NCI-H460 (cell line): Measurements from ENCODE around the gene KNSTRN. TPM values are rescaled to one million over a fixed set of nuclear protein-coding genes. Genes with fewer than 3 reads are reported as not detected.

ENCODE experiments used
- DNase-seq: peaks from one replicate; pipeline ENCODE4 v3.0.0-alpha.2; 2016; ENCODE audit warnings: low read depth; ENCODE audit errors: extremely low read depth
- total RNA-seq: library from RNA; depleted of rRNA; stranded (reverse); fragments of >200 nt; shearing (Covaris generic); gene quantifications from 2 replicates; pipeline ENCODE4 v1.2.3, GENCODE V29; 2014

KNSTRN gene
- total RNA-seq, 1 experiment from 2014 or later: 80.4 TPM

DNA sequence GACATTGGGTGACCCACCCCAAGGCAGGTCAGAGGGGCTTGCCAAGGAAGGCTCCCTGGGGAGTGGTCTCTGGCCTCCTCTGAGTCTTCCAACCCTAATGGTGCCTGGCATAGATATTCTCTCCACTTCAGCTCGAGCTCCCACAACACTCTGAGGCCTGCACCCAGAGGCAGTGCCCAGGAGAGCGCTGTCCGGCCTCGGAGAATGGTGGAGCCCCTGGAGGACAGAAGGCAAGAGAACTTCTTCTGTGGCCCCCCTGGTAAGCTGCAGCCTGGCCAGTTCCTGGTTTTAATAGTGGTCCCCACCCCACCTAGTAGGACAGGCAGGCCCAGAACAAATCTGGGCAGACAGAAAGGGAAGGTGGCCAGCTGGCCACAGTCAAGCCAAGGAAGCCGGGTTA is 17.5 kb upstream of the KNSTRN start:
- DNase-seq: no peak

- no peak for DNase-seq
These were observed 16.7 kb upstream of the KNSTRN start for GRCh38 chr15:40365624-40366456.

GRCh38 chr15:40366457-40367370 is 15.8 kb upstream of the KNSTRN start:
- no peak for DNase-seq

DNA sequence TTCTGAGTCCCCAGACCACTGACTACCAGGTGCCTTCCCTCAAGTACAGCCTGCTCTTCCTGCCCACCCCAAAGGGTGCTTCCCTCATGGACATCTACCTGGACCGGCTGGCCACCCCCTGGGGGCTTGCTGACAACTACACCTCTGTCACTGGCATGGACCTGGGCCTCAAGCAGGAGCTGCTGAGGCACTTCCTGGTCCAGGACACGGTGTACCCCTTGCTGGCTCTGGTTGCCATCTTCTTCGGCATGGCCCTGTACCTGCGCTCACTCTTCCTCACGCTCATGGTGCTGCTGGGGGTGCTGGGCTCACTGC is 15.2 kb upstream of the KNSTRN start:
- DNase-seq: no peak

DNA sequence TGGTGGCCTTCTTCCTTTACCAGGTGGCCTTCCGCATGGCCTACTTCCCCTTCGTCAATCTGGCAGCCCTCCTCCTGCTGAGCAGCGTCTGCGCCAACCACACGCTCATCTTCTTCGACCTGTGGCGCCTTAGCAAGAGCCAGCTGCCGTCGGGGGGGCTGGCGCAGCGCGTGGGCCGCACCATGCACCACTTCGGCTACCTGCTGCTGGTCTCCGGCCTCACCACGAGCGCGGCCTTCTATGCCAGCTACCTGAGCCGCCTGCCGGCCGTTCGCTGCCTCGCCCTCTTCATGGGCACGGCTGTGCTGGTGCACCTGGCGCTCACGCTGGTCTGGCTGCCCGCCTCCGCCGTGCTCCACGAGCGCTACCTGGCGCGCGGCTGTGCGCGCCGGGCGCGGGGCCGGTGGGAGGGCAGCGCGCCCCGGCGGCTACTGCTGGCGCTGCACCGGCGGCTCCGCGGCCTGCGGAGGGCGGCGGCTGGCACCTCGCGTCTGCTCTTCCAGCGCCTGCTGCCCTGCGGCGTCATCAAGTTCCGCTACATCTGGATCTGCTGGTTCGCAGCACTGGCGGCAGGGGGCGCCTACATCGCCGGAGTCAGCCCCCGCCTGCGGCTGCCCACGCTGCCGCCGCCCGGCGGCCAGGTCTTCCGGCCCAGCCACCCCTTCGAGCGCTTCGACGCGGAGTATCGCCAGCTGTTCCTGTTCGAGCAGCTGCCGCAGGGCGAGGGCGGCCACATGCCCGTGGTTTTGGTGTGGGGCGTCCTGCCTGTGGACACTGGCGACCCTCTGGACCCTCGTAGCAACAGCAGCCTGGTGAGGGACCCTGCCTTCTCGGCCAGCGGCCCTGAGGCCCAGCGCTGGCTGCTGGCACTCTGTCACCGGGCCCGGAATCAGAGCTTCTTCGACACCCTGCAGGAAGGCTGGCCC is 14.6 kb upstream of the KNSTRN start:
- peak; percentile 87 for DNase-seq

GRCh38 chr15:40368719-40369473 is 13.6 kb upstream of the KNSTRN start:
- DNase-seq: no peak

DNA sequence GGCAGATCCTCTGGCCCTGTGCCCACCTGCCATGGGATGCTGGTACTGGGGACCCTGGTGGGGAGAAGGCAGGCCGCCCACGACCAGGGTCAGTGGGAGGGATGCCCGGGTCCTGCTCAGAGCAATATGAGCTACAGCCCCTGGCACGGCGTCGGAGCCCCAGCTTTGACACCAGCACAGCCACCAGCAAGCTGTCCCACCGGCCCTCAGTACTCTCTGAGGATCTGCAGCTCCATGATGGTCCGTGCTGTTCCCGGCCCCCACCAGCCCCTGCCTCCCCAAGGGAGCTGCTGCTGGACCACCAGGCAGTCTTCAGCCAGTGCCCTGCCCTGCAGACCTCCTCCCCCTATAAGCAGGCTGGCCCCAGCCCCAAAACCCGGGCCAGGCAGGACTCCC is 13.0 kb upstream of the KNSTRN start:
- no peak for DNase-seq

DNA sequence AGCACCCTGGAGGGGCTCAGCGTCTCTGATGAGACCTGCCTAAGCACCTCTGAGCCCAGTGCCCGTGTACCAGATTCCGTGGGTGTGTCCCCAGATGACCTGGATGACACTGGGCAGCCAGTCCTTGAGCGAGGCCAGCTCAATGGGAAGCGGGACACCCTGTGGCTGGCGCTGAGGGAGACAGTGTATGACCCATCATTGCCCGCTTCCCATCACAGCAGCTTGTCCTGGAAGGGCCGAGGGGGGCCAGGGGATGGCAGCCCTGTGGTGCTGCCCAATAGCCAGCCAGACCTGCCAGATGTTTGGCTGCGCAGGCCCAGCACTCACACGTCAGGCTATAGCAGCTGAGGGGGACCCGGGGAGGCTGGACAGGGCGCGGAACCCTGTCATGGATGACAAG is 12.6 kb upstream of the KNSTRN start:
- DNase-seq: no peak

GRCh38 chr15:40372981-40373380 is 9.5 kb upstream of the KNSTRN start:
- DNase-seq: no peak

GRCh38 chr15:40377606-40378005 is 4.9 kb upstream of the KNSTRN start:
- no peak for DNase-seq

DNA sequence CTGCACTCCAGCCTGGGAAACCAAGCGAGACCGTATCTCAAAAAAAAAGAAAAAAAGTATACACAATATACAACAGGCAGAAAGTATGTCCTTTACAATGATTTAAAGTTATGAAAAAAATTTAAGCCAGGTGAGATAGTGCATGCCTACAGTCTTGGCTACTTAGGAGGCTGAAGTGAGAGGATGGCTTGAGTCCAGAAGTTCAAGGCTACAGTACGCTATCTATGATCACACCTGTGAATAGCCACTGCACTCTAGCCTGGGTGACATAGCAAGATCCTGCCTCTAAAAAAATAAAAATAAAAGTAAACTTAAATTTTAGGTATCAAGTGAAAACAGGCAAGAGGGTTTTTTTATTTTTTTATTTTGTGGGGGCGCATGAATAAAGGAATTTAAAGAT is 3.1 kb upstream of the KNSTRN start:
- no peak for DNase-seq

DNA sequence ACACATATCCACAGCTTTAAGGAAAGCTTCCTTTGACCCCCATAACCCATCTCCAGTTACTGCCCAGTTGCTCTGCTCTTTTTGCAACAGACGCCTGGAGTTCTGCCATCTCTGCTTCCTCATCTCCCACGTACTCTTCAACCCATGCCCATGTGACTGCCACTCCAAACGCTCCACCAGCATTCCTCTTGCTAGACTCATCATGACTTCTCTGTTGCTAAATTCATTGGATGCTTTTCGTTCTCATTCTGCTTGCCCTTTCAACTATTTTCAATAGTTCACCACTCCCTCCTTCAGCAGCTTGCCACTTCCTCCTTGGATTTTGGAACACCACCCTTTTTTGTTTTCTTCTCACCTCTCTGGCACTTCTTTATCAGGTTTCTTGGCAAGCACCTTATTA is 2.7 kb upstream of the KNSTRN start:
- peak; percentile 78 for DNase-seq

- no peak for DNase-seq
These were observed 1.9 kb upstream of the KNSTRN start for GRCh38 chr15:40380636-40381035.

DNA sequence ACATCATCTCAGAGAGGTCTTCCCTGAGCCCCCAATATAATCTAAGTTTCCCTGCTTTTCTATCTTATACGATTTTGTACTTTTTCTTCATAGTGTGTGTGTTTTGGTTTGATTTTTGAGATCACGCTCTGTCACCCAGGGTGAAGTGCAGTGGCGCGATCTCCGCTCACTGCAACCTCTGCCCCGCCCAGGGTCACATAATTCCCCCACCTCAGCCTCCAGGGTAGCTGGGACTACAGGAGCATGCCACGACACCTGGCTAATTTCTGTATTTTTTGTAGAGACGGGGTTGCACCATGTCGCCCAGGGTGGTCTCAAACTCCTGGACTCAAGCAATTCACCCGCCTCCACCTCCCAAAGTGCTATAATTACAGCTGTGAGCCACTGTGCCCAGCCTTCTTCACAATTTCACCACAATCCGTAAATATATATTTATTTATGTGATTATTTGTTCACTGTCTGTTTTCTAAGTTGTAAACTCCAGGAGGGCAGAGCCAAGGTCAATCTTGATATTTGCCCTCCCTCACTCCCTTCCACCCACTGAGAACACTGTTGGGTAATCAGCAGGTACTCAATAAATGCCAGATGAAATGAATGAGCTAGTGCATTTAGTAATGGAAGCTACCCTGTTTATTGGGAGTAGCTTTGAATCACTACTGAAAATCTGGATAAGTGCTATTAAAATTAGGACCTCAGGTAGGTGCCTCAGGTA is 547 bp upstream of the KNSTRN start:
- no peak for DNase-seq

- no peak for DNase-seq
These were observed 4.0 kb downstream of the KNSTRN start for GRCh38 chr15:40386480-40386879.

DNA sequence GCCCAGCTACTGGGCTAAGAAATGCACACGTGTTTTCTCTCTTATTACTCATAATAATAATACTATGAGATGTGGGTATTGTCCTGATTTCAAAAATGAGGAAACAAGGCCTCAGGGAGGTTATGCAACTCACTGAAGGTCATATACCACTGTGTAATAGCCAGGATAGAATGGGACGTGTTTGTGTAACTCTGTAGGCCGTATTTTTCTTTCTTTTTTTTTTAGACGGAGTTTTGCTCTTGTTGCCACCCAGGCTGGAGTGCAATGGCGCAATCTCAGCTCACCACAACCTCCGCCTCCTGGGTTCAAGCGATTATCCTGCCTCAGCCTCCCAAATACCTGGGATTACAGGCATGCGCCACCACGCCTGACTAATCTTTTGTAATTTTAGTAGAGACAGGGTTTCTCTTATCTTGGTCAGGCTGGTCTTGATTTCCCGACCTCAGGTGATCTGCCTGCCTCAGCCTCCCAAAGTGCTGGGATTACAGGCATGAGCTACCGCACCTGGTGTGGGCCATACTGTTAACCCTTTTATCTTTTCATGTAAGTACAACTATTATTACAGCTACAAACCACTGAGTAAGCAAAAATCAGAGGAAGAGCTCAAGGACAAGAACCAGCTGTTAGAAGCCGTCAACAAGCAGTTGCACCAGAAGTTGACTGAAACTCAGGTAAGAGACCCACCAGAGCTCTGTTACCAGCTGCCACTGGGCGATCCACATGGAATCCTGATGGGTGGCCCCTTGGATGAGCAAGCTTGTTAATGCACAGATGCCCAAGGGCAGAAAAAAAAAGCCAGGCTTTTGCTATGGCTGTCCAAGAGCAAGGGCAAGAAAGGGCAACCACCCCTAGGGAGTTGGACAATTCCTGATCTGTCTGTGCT is 6.7 kb downstream of the KNSTRN start:
- DNase-seq: no peak

DNA sequence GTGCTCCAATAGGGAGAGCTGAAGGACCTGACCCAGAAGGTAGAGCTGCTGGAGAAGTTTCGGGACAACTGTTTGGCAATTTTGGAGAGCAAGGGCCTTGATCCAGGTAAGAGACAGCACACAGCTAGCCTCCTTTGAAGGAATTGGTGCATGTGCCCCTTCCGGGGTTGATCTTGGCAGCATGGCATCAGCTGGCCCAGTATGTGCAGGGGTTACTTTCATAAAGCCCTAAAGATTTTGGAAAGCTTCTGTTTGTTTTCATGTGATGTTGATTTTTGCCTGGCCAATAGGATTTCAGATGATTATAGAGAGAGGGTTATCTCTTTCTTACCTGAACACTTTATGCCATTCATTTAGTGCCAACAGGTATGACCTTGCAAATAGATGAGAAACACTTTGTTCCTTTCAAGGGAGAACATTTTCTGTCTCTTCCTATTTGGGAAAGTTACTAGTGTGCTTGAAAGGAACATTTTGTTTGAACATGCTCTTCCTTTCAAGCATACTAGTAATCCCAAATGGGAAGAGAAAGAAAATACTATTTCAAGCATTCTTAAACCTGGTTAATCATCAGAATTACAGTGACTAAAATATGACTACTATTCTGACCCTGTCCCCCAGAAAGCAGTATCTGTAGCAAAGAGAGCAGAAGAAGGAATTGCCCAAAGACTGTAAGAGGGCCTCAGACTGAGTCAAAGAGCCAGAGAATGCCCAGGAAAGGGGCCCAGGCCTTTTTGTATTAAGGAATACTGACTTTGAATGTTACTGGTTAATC is 7.5 kb downstream of the KNSTRN start:
- no peak for DNase-seq
